Stimulated activated CD4-positive, alpha-beta T cell treated with anti-CD3 and anti-CD28 coated beads, Interleukin-2, amount 100 ng/mL, for 24 hours (primary cell): ENCODE results near the gene ZNF318.

Experiments
- DNase-seq, 2 donors: peaks; one replicate each; pipeline ENCODE4 v3.0.0-alpha.2; 2020

ZNF318 gene

GRCh38 chr6:43297644-43298564, 71.5 kb downstream of the ZNF318 start, which contains the start of gene SLC22A7:
SLC22A7 (plus strand) TSS chr6:43298260; CDS start chr6:43298359, 99 bp downstream.
- DNase-seq: no peak

GRCh38 chr6:43296780-43297497, 72.5 kb downstream of the ZNF318 start:
- no peak for DNase-seq

GRCh38 chr6:43295456-43295855, 74.0 kb downstream of the ZNF318 start:
- DNase-seq: no peak

DNA sequence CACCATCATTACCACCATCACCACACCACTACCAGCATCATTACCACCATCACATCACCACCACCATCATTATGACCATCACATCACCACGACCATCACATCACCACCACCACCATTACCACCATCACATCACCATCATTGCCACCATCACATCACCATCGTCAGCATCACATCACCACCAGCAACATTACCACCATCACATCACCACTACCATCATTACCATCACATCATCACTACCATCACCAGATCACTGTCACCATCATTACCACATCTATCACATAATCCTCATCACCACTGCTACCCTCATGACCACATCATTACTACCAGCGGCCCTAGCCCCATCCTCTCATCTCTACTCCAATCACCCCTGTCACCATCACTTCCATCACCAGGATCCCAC, 74.9 kb downstream of the ZNF318 start:
- DNase-seq: no peak

GRCh38 chr6:43293698-43294097, 75.7 kb downstream of the ZNF318 start:
- DNase-seq: no peak

GRCh38 chr6:43292763-43293318, 76.6 kb downstream of the ZNF318 start:
- DNase-seq: no peak

DNA sequence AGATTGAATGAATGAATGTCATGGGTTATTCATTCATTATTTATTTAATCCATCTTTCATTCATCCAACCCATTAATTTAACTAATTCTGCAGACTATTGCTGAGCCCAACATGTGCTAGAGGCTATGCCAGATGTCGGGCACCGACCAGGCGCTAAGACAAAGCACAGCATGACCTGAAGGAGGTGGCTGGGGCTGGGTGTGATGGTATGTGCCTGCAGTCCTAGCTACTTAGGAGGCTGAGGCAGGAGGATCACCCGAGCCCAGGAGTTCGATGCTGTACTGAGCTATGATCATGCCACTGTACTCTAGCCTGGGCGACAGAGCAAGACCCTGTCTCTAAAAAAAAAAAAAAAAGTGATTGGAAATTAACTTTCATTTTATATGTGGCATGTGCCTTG, 77.1 kb downstream of the ZNF318 start:
- no peak for DNase-seq

- no peak for DNase-seq
Observed at GRCh38 chr6:43291708-43292107, 77.7 kb downstream of the ZNF318 start.

DNA sequence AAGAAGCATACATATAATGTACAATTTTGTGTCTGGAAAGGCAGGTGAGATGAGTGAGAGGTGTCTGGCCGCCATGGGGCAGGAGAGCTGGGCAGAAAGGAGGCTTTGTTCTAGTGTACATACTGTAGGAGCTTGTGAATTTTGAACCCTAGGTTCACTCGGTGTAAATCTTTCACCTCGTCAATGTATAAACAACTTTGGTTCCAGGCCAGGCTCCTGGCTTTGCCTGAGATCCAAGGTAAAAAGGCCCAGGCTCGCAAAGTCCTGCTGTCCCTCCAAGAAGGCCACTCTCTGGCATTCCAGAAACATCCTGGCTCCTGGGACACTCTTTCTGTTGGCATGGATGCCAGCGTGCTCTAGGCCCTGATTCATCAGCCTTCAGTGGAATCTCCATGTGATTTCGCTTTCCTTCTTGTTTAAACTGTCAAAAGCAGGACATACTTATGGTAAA, 78.5 kb downstream of the ZNF318 start:
- DNase-seq: no peak

DNA sequence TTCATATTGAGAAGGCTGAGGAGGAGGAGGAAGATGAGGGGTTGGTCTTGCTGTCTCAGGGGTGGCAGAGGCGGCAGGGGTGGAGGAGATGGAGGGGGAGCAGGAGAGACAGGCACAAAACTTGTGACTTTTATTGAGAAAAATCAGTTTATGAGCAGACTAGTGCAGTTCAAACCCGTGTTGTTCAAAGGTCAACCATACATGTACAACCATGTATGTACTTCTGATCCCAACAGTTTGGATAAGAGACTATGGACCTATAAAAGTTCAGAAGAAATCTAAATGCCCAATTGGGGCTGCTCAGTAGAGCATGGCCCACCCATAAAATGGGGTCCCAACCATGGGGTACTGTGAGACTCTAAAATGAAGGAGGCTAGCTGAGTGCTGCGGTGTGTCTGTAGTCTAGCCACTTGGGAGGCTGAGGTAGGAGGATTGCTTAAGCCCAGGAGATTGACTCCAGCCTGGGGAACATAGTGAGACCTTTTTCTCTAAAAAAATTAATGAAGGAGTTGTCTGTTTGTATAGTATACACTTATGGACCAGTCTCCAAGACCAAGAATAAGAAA, 79.0 kb downstream of the ZNF318 start:
- no peak for DNase-seq

- DNase-seq: no peak
Observed at GRCh38 chr6:43287717-43288679, 81.4 kb downstream of the ZNF318 start.

- DNase-seq: no peak
Observed at GRCh38 chr6:43286980-43287716, 82.3 kb downstream of the ZNF318 start.

GRCh38 chr6:43286456-43286979, 82.9 kb downstream of the ZNF318 start:
- DNase-seq: no peak
